MCF 10A (cell line): Measurements from ENCODE around the gene ZBTB11. TPM values are rescaled to one million over a fixed set of nuclear protein-coding genes. Genes with fewer than 3 reads are reported as not detected.
A peak's percentile ranks its signal among the peaks of the same experiment; 100 is the strongest.

Source experiments
- BruUV-seq: library from RNA; stranded (reverse); fragments of 400-500 nt; replicated peaks from 2 replicates; lab custom pipeline; 2021; lab: Mats Ljungman, UMichigan
- CTCF ChIA-PET: fragments of 300-600 bp; sonication (Branson Sonifier 250); formaldehyde crosslinking; extraction: SDS; loops from one replicate; lab custom pipeline; 2021; ENCODE audit warnings: antibody characterized with exemption, inconsistent platforms; lab: Yijun Ruan, JAX
- POLR2A ChIA-PET: fragments of 300-600, 350-650 bp; sonication (Branson Sonifier 250); formaldehyde crosslinking; extraction: SDS; loops from one replicate; lab custom pipeline; 2020; ENCODE audit warnings: antibody characterized with exemption, inconsistent platforms; lab: Yijun Ruan, JAX
- DNase-seq: peaks from one replicate; pipeline ENCODE4 v3.0.0-alpha.2; 2018; ENCODE audit not compliant: unreplicated experiment
- H3K27ac Mint-ChIP-seq: one replicate; pipeline ENCODE4 v1.8.0; 2022; ENCODE audit warnings: mild to moderate bottlenecking, low read depth, mixed read lengths; ENCODE audit not compliant: unreplicated experiment
- H3K27me3 Mint-ChIP-seq: one replicate; pipeline ENCODE4 v1.8.0; 2022; ENCODE audit warnings: mixed read lengths; ENCODE audit not compliant: insufficient read depth, unreplicated experiment
- H3K36me3 Mint-ChIP-seq: one replicate; pipeline ENCODE4 v1.8.0; 2022; ENCODE audit warnings: mild to moderate bottlenecking, moderate library complexity, mixed read lengths; ENCODE audit not compliant: insufficient read depth, unreplicated experiment
- H3K4me1 Mint-ChIP-seq: one replicate; pipeline ENCODE4 v1.8.0; 2022; ENCODE audit warnings: mixed read lengths; ENCODE audit not compliant: insufficient read depth, unreplicated experiment
- H3K4me3 Mint-ChIP-seq: one replicate; pipeline ENCODE4 v1.8.0; 2022; ENCODE audit warnings: mild to moderate bottlenecking, moderate library complexity, mixed read lengths; ENCODE audit not compliant: unreplicated experiment
- H3K9me3 Mint-ChIP-seq: one replicate; pipeline ENCODE4 v1.8.0; 2022; ENCODE audit warnings: mixed read lengths; ENCODE audit not compliant: unreplicated experiment
- CTCF ChIP-seq: fragments of 200-600 bp; IDR thresholded peaks from one replicate; pipeline ENCODE4 v1.8.0; 2022; ENCODE audit warnings: antibody characterized with exemption, mild to moderate bottlenecking; ENCODE audit not compliant: unreplicated experiment
- intact Hi-C: fragments of 100-400 bp; cut with micrococcal nuclease; formaldehyde crosslinking; loops from 2 replicates; pipeline ENCODE4 v1.14.1; 2022
- total RNA-seq: library from RNA; stranded (reverse); gene quantifications from 2 replicates; pipeline ENCODE4 v1.2.3, GENCODE V29; 2022

Gene ZBTB11
- total RNA-seq, 1 experiment from 2014 or later, result 28.9 TPM

GRCh38 chr3:101724329-101725193 lies 47.6 kb upstream of the ZBTB11 start, which contains the start of gene CEP97:
CEP97 (plus strand) TSS chr3:101724614; CDS start chr3:101724677, 63 bp downstream.
- ChIA-PET POLR2A (interaction anchor here (0.6 to 3.4 kb wide), 21 partner anchors 9 to 1339 kb away, joined by 3 to 50 read pairs (median 3); partner anchors contain the start of genes NFKBIZ, NXPE3, PCNP and RPL24), CTCF (interaction anchor here (0.6 to 1.6 kb wide), 6 partner anchors 13 to 54 kb away, joined by 3 to 10 read pairs (median 4); partner anchors contain the start of gene NXPE3)
- no peak for TF ChIP-seq CTCF
- peak within 1 kb of the TSS; percentile 97 for H3K4me3 Mint-ChIP-seq
- H3K36me3 Mint-ChIP-seq, result peaks cover 27% of the 10 kb centered on the region
- intact Hi-C loops, result loop anchor here (1.0 to 2.0 kb wide), 2 partner anchors 30 to 47 kb away; partner anchors contain the start of gene ZBTB11
- H3K27ac Mint-ChIP-seq, result peak within 1 kb of the TSS; percentile 84
- no TSS peak for BruUV-seq
- H3K27me3 Mint-ChIP-seq, result no peaks in the 10 kb centered on the region
- H3K4me1 Mint-ChIP-seq, result peaks cover 30% of the 10 kb centered on the region
- peak; percentile 93 for DNase-seq
- no peaks in the 10 kb centered on the region for H3K9me3 Mint-ChIP-seq

- H3K27ac Mint-ChIP-seq, result peak overlapping the region; percentile 41
- peaks cover 30% of the 10 kb centered on the region for H3K4me1 Mint-ChIP-seq
- intact Hi-C loops, result no loop called here
- ChIA-PET POLR2A (interaction anchor here (0.9 to 2.0 kb wide), 3 partner anchors 36 to 56 kb away, joined by 3 to 14 read pairs (median 9); partner anchors contain the start of genes NXPE3, RPL24 and ZBTB11), CTCF (interaction anchor here (0.8 to 7.7 kb wide), 2 partner anchors 15 to 503 kb away, joined by 3 to 74 read pairs; no protein-coding TSS in a partner anchor)
- no peaks in the 10 kb centered on the region for H3K27me3 Mint-ChIP-seq
- no peaks in the 10 kb centered on the region for H3K9me3 Mint-ChIP-seq
- H3K4me3 Mint-ChIP-seq, result no peak overlapping the region
- BruUV-seq, result no TSS peak
- H3K36me3 Mint-ChIP-seq, result peaks cover 10% of the 10 kb centered on the region
- no peak for DNase-seq
- TF ChIP-seq CTCF, result no peak
Measured at GRCh38 chr3:101722394-101723173, 45.7 kb upstream of the ZBTB11 start.

- intact Hi-C loops, result no loop called here
- DNase-seq, result peak; percentile 39
- ChIA-PET CTCF (interaction anchor here (0.9 to 7.7 kb wide), 2 partner anchors 13 to 16 kb away, joined by 4 to 74 read pairs; no protein-coding TSS in a partner anchor), POLR2A (interaction anchor here (0.7 to 2.2 kb wide), 8 partner anchors 13 to 149 kb away, joined by 3 to 14 read pairs (median 7); partner anchors contain the start of genes NFKBIZ, RPL24 and ZBTB11)
- BruUV-seq, result no TSS peak
- Mint-ChIP-seq H3K9me3 (no peaks in the 10 kb centered on the region), H3K36me3 (peaks cover 7% of the 10 kb centered on the region), H3K27ac (peak overlapping the region; percentile 41), H3K4me1 (peaks cover 24% of the 10 kb centered on the region), H3K27me3 (no peaks in the 10 kb centered on the region), H3K4me3 (no peak overlapping the region)
- no peak for TF ChIP-seq CTCF
Measured at GRCh38 chr3:101720851-101721840, 44.2 kb upstream of the ZBTB11 start.
